HuH-7 (cell line): ENCODE data around the gene XPNPEP2.
A peak's percentile ranks its signal among the peaks of the same experiment; 100 is the strongest.

Source experiments
- DNase-seq: peaks from one replicate; pipeline ENCODE4 v3.0.0; 2011; ENCODE audit warnings: low spot score

Gene XPNPEP2

GRCh38 chrX:129754056-129755024, 15.6 kb downstream of the XPNPEP2 start:
- peak; percentile 54 for DNase-seq

- no peak for DNase-seq
Measured at GRCh38 chrX:129755779-129756650, 17.2 kb downstream of the XPNPEP2 start.

GRCh38 chrX:129759576-129760061, 20.8 kb downstream of the XPNPEP2 start:
- no peak for DNase-seq

- DNase-seq: no peak
Measured at GRCh38 chrX:129760155-129760554, 21.4 kb downstream of the XPNPEP2 start.

GRCh38 chrX:129760981-129761380, 22.2 kb downstream of the XPNPEP2 start:
- no peak for DNase-seq

- DNase-seq: no peak
Measured at GRCh38 chrX:129761596-129761995, 22.8 kb downstream of the XPNPEP2 start.

- no peak for DNase-seq
Measured at GRCh38 chrX:129762448-129762847, 23.7 kb downstream of the XPNPEP2 start.

- DNase-seq: no peak
Measured at GRCh38 chrX:129763666-129764065, 24.9 kb downstream of the XPNPEP2 start.

- no peak for DNase-seq
Measured at GRCh38 chrX:129768186-129768585, 29.4 kb downstream of the XPNPEP2 start.

GRCh38 chrX:129768586-129769466, 30.0 kb downstream of the XPNPEP2 start:
- no peak for DNase-seq

- DNase-seq: no peak
Measured at GRCh38 chrX:129769467-129770154, 30.8 kb downstream of the XPNPEP2 start.

GRCh38 chrX:129771266-129771995, 32.7 kb downstream of the XPNPEP2 start:
- DNase-seq: no peak

- DNase-seq: no peak
Measured at GRCh38 chrX:129772796-129773431, 34.1 kb downstream of the XPNPEP2 start.

GRCh38 chrX:129773649-129774458, 35.1 kb downstream of the XPNPEP2 start:
- DNase-seq: no peak

GRCh38 chrX:129777218-129778030, 38.6 kb downstream of the XPNPEP2 start:
- no peak for DNase-seq

GRCh38 chrX:129779086-129779672, 40.4 kb downstream of the XPNPEP2 start:
- no peak for DNase-seq

- DNase-seq: no peak
Measured at GRCh38 chrX:129779747-129780146, 41.0 kb downstream of the XPNPEP2 start, which contains the start of gene SASH3. TSS of gene SASH3 (plus strand) at chrX:129779949. CDS start at chrX:129780098, 149 bp downstream.
